ENCODE results near the gene NAP1L4. TPM values are rescaled to one million over a fixed set of nuclear protein-coding genes. Genes with fewer than 3 reads are reported as not detected.

NAP1L4 gene, protein sequence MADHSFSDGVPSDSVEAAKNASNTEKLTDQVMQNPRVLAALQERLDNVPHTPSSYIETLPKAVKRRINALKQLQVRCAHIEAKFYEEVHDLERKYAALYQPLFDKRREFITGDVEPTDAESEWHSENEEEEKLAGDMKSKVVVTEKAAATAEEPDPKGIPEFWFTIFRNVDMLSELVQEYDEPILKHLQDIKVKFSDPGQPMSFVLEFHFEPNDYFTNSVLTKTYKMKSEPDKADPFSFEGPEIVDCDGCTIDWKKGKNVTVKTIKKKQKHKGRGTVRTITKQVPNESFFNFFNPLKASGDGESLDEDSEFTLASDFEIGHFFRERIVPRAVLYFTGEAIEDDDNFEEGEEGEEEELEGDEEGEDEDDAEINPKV
- 169 and 203 TPM in 2 replicates for total RNA-seq

DNA sequence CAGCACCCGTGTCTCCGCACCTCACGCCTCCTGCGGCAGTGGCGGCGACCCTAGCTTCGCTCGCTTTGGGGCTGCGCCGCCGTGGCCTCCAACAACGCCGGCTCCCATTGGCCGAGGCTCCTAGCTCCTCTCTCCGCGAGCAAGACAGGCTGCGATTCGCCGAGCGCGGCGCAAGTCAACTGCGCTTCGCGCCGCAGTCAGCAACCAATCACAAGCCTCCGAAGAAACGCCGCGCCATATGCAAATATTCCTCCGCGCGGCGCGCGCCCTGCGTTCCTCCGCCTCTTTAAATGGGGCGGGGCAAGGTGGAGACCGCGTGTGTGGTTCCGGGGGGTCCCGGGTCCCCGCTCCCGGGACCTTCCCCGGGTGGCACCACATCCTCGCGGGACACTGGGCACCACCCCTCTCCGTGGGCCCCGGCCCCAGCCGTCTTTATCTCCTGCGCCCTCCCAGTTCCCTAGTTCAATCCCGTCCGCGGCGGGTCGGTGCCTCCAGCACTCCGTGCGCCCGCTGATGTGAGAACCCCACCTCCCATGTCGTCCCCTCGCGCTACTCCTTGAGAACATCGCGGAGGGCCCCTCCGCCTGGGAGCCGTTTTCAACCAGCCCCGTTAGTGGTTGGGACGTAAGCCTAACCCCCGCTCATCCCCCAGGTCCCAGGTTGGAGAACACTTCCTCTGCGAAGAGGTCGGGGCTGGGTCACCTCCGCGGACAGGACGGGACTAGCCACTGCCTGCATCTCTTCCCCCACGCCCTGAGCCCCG is at the start of gene NAP1L4:
TSS of gene NAP1L4 (minus strand) at position 96 of the 763 bp plus-strand sequence. CDS start 13,109 bp downstream, outside the sequence.

DNA sequence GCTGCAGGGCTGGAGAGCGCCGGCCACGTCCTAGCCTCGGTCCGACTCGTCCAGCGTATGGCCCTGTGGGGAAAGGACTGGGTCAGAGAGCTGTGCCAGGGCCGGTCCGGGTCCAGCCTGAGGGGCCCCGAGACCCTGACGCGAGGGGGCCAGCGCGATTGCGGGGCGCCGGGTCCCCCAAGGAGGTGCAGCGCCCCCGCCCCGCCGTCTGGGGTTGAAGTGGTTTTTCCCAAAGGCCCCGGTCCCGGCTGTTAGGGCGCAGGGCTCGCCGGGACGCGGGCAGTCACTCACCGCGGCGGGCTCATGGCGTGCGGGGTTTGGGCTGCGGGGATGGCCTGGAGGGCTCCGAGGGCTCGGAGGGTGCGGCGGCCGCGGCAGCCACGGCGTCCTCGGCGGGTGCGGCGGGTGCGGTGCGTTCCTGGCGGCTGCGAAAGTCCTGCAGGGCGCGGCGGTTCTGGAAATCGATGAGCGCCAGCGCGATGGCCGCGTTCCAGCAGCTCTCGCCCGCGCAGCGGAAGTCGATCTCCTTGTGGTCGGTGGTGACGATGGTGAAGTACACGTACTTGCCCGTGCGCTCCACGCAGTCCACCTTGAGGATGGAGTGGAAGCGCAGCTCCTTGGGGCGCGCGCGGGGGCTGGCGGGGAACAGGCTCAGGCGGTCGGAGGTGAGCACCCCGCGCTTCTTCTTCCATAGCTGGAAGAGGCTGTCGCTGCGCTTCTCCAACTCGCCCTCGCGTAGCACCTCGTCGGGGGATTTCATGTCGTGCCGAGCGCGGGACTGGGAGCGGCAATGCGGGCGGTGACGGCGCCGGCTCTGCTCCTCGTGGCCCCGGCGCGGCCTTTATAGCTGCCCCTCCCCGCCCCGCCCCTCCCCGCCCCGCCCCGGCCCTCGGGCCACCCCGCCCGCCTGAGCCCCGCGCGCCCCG is 63.3 kb downstream of the NAP1L4 start, which contains the start of gene PHLDA2:
TSS of gene PHLDA2 (minus strand) at position 816 of the 926 bp plus-strand sequence. CDS start at position 760, 56 bp downstream.

Small RNA genes lying within 50 kb of the gene (small RNA-seq; reads per million reads assigned to genes)
- 21.0 reads per million, percentile 96 among the genes with 10 or more reads in this experiment for gene SNORA54

Other genes with a start within 250 kb of the NAP1L4 start
- gene CDKN1C, start 106.6 kb downstream of the NAP1L4 start, total RNA-seq: 2.1 and 2.9 TPM in 2 replicates
- 7.6 and 11.4 TPM in 2 replicates for gene PHLDA2, start 62.9 kb downstream of the NAP1L4 start, total RNA-seq
- 53.5 and 56.4 TPM in 2 replicates for gene CARS1, start 65.1 kb upstream of the NAP1L4 start, total RNA-seq
- gene OSBPL5, start 173.0 kb upstream of the NAP1L4 start, total RNA-seq: 19.5 and 30.8 TPM in 2 replicates
- not detected in 2 replicates for gene MRGPRG, start 226.5 kb upstream of the NAP1L4 start, total RNA-seq
- not detected in 2 replicates for gene MRGPRE, start 240.1 kb upstream of the NAP1L4 start, total RNA-seq